GM12874 (cell line): ENCODE results near the gene MRPS25.

ENCODE experiments used
- CTCF ChIP-seq: IDR thresholded peaks from 2 replicates; pipeline ENCODE4 v1.5.1; 2011; ENCODE audit warnings: low read depth, mild to moderate bottlenecking, control low read depth, low read length, moderate library complexity; ENCODE audit not compliant: insufficient read depth

MRPS25 gene

GRCh38 chr3:15023249-15023648 is 41.9 kb downstream of the MRPS25 start:
- no peak for TF ChIP-seq CTCF

GRCh38 chr3:15017191-15017590 is 47.9 kb downstream of the MRPS25 start:
- no peak for TF ChIP-seq CTCF

- TF ChIP-seq CTCF = no peak
These were observed 49.7 kb downstream of the MRPS25 start for GRCh38 chr3:15015456-15015855.

- no peak for TF ChIP-seq CTCF
These were observed 50.3 kb downstream of the MRPS25 start for GRCh38 chr3:15014606-15015328.

GRCh38 chr3:15011174-15011573 is 53.9 kb downstream of the MRPS25 start:
- no peak for TF ChIP-seq CTCF

GRCh38 chr3:15010664-15011063 is 54.5 kb downstream of the MRPS25 start:
- TF ChIP-seq CTCF = no peak

- no peak for TF ChIP-seq CTCF
These were observed 55.9 kb downstream of the MRPS25 start for GRCh38 chr3:15009167-15009566.
